GOT3 (cell line): ENCODE data around the gene LDHB.
"Not testable (repeated sequence)": the region's sequence is repeated elsewhere in the genome, so short reads cannot be mapped to it uniquely, and the experiment has no call there.

ENCODE experiments used
- DNase-seq: peaks from one replicate; lab custom pipeline; 2025; ENCODE audit warnings: mixed read lengths; lab: John Stamatoyannopoulos, UW

Gene LDHB

GRCh38 chr12:21661396-21662093 is 3.9 kb upstream of the LDHB start:
- not testable (repeated sequence) for DNase-seq

- no peak for DNase-seq
These were observed 1.7 kb upstream of the LDHB start for GRCh38 chr12:21659383-21659782.

GRCh38 chr12:21656905-21657325 is 727 bp downstream of the LDHB start:
- DNase-seq: no peak

- no peak for DNase-seq
These were observed 2.1 kb downstream of the LDHB start for GRCh38 chr12:21655591-21655990.

GRCh38 chr12:21651821-21652220 is 5.8 kb downstream of the LDHB start:
- DNase-seq: no peak

GRCh38 chr12:21650997-21651396 is 6.6 kb downstream of the LDHB start:
- DNase-seq: no peak

GRCh38 chr12:21649034-21649433 is 8.6 kb downstream of the LDHB start:
- no peak for DNase-seq

GRCh38 chr12:21648378-21648777 is 9.3 kb downstream of the LDHB start:
- DNase-seq: no peak

GRCh38 chr12:21647179-21647578 is 10.5 kb downstream of the LDHB start:
- DNase-seq: no peak

- not testable (repeated sequence) for DNase-seq
These were observed 12.6 kb downstream of the LDHB start for GRCh38 chr12:21645041-21645500.

GRCh38 chr12:21644516-21644915 is 13.1 kb downstream of the LDHB start:
- no peak for DNase-seq

- DNase-seq: no peak
These were observed 13.9 kb downstream of the LDHB start for GRCh38 chr12:21643758-21644157.

- no peak for DNase-seq
These were observed 14.8 kb downstream of the LDHB start for GRCh38 chr12:21642707-21643389.

GRCh38 chr12:21638054-21638891 is 19.4 kb downstream of the LDHB start:
- no peak for DNase-seq

GRCh38 chr12:21634245-21634644 is 23.4 kb downstream of the LDHB start:
- no peak for DNase-seq

- no peak for DNase-seq
These were observed 26.3 kb downstream of the LDHB start for GRCh38 chr12:21631367-21631766.

GRCh38 chr12:21627924-21628323 is 29.7 kb downstream of the LDHB start:
- no peak for DNase-seq

GRCh38 chr12:21618566-21618965 is 39.1 kb downstream of the LDHB start:
- DNase-seq: no peak

GRCh38 chr12:21617030-21617429 is 40.6 kb downstream of the LDHB start:
- DNase-seq: no peak

GRCh38 chr12:21615431-21615830 is 42.2 kb downstream of the LDHB start:
- DNase-seq: no peak

- no peak for DNase-seq
These were observed 43.1 kb downstream of the LDHB start for GRCh38 chr12:21614506-21614905.

- no peak for DNase-seq
These were observed 43.7 kb downstream of the LDHB start for GRCh38 chr12:21613931-21614330.

GRCh38 chr12:21608196-21608595 is 49.4 kb downstream of the LDHB start:
- DNase-seq: no peak
